BJ (cell line): Measurements from ENCODE around the gene CAPN14. TPM values are rescaled to one million over a fixed set of nuclear protein-coding genes. Genes with fewer than 3 reads are reported as not detected.

ENCODE experiments used
- CTCF ChIA-PET: fragments of 350-600 bp; formaldehyde crosslinking; extraction: SDS; loops from one replicate; lab custom pipeline; 2021; ENCODE audit warnings: antibody characterized with exemption, inconsistent platforms; lab: Yijun Ruan, JAX
- POLR2A ChIA-PET: fragments of 300-600 bp; sonication (Branson Sonifier 250); formaldehyde crosslinking; extraction: SDS; loops from one replicate; lab custom pipeline; 2021; ENCODE audit warnings: antibody characterized with exemption; lab: Charles Lee
- DNase-seq: peaks from one replicate; pipeline ENCODE4 v3.0.0-alpha.2; 2011; ENCODE audit warnings: low read depth
- H3K27me3 ChIP-seq: 2 replicates; pipeline ENCODE4 v1.6.0; 2011; ENCODE audit warnings: low read length; ENCODE audit not compliant: control insufficient read depth, insufficient read depth
- H3K36me3 ChIP-seq: 2 replicates; pipeline ENCODE4 v1.5.1; 2011; ENCODE audit warnings: low read length; ENCODE audit not compliant: control insufficient read depth, insufficient read depth
- H3K4me3 ChIP-seq: 2 replicates; pipeline ENCODE4 v1.5.1; 2011; ENCODE audit warnings: low read depth, mild to moderate bottlenecking, control low read depth, low read length
- CTCF ChIP-seq: IDR thresholded peaks from 2 replicates; pipeline ENCODE4 v1.5.1; 2011; ENCODE audit warnings: low read depth, mild to moderate bottlenecking, control low read depth, inconsistent platforms, low read length, moderate library complexity; ENCODE audit not compliant: insufficient read depth
- polyA plus RNA-seq: library from polyadenylated mRNA; depleted of rRNA; stranded (reverse); fragments of >200 nt; gene quantifications from 2 replicates; pipeline ENCODE4 v1.2.3, GENCODE V29; 2011

CAPN14 gene
- polyA plus RNA-seq, 1 experiment: 0.10 TPM

- ChIA-PET CTCF (interaction anchor here (0.5 to 0.8 kb wide), 3 partner anchors 89 to 110 kb away, joined by 3 to 4 read pairs (median 3); partner anchors contain the start of gene GALNT14), POLR2A (no interaction called here)
- Histone ChIP-seq H3K27me3 (peaks cover 6% of the 10 kb centered on the region; the same call in 1 of the 2 replicates), H3K4me3 (no peak overlapping the region), H3K36me3 (no peaks in the 10 kb centered on the region)
- no peak for TF ChIP-seq CTCF
- no peak for DNase-seq
Observed at GRCh38 chr2:31227110-31227509, 9.8 kb upstream of the CAPN14 start.

- DNase-seq: no peak
- no peak for TF ChIP-seq CTCF
- no peak overlapping the region for H3K4me3 ChIP-seq
- peaks cover 11% of the 10 kb centered on the region; the same call in 1 of the 2 replicates for H3K27me3 ChIP-seq
- no peaks in the 10 kb centered on the region for H3K36me3 ChIP-seq
- ChIA-PET CTCF (interaction anchor here (0.8 kb wide), 1 partner anchor 108 kb away, joined by 4 read pairs; no protein-coding TSS in a partner anchor), POLR2A (no interaction called here)
Observed at GRCh38 chr2:31226266-31226665, 9.0 kb upstream of the CAPN14 start.

GRCh38 chr2:31223749-31224148 lies 6.4 kb upstream of the CAPN14 start:
- CTCF ChIA-PET: interaction anchor here (1.4 kb wide), 1 partner anchor 10 kb away, joined by 6 read pairs; the partner anchor contains the start of gene EHD3
- no peak for DNase-seq
- POLR2A ChIA-PET: no interaction called here
- no peak for TF ChIP-seq CTCF
- H3K27me3 ChIP-seq: peaks cover 11% of the 10 kb centered on the region; the same call in 1 of the 2 replicates
- no peaks in the 10 kb centered on the region for H3K36me3 ChIP-seq
- no peak overlapping the region for H3K4me3 ChIP-seq

GRCh38 chr2:31223026-31223425 lies 5.7 kb upstream of the CAPN14 start:
- CTCF ChIA-PET: interaction anchor here (1.4 kb wide), 1 partner anchor 10 kb away, joined by 6 read pairs; the partner anchor contains the start of gene EHD3
- Histone ChIP-seq H3K27me3 (peaks cover 13% of the 10 kb centered on the region), H3K4me3 (no peak overlapping the region), H3K36me3 (no peaks in the 10 kb centered on the region)
- POLR2A ChIA-PET: no interaction called here
- DNase-seq: no peak
- no peak for TF ChIP-seq CTCF

GRCh38 chr2:31222071-31222470 lies 4.8 kb upstream of the CAPN14 start:
- Histone ChIP-seq H3K4me3 (no peak overlapping the region), H3K27me3 (peaks cover 13% of the 10 kb centered on the region), H3K36me3 (no peaks in the 10 kb centered on the region)
- CTCF ChIA-PET: interaction anchor here (0.6 kb wide), 1 partner anchor 91 kb away, joined by 3 read pairs; no protein-coding TSS in a partner anchor
- TF ChIP-seq CTCF: no peak
- DNase-seq: no peak
- POLR2A ChIA-PET: no interaction called here
